OCI-LY3 (cell line): ENCODE results near the gene ENAM.

ENCODE experiments used
- H2AFZ ChIP-seq: fragments of 200-600, 300-600 bp; shearing (Covaris generic); 2 replicates; pipeline ENCODE4 v1.6.0; 2014; ENCODE audit warnings: antibody characterized with exemption, low read depth, low read length
- H3K27ac ChIP-seq: fragments of 200-600, 300-600 bp; sonication (generic); 2 replicates; pipeline ENCODE4 v1.5.1; 2014; ENCODE audit warnings: mild to moderate bottlenecking, low read length, moderate library complexity, mixed read lengths
- H3K27me3 ChIP-seq: fragments of 200-600, 300-600 bp; sonication (generic); 2 replicates; pipeline ENCODE4 v1.6.1; 2014; ENCODE audit warnings: low read depth, low read length, mixed read lengths
- H3K36me3 ChIP-seq: fragments of 200-600, 300-600 bp; sonication (generic); replicated peaks from 2 replicates; pipeline ENCODE3; 2014; ENCODE audit warnings: low read depth, low read length, mixed read lengths
- H3K4me1 ChIP-seq: fragments of 300-600, 200-600 bp; sonication (generic); 2 replicates; pipeline ENCODE4 v1.6.1; 2014; ENCODE audit warnings: low read length, mixed read lengths
- H3K4me2 ChIP-seq: fragments of 200-600, 300-600 bp; sonication (generic); 2 replicates; pipeline ENCODE4 v1.6.1; 2014; ENCODE audit warnings: low read length, mixed read lengths
- H3K4me3 ChIP-seq: fragments of 300-600, 200-600 bp; sonication (generic); 2 replicates; pipeline ENCODE4 v1.5.1; 2014; ENCODE audit warnings: antibody characterized with exemption, mild to moderate bottlenecking, low read length, moderate library complexity
- H3K79me2 ChIP-seq: fragments of 300-600, 200-600 bp; shearing (Covaris generic); 2 replicates; pipeline ENCODE4 v1.6.1; 2014; ENCODE audit warnings: mild to moderate bottlenecking, low read length, mixed read lengths
- H3K9ac ChIP-seq: fragments of 300-600, 200-600 bp; shearing (Covaris generic); 2 replicates; pipeline ENCODE4 v1.6.0; 2014; ENCODE audit warnings: mild to moderate bottlenecking, low read length, moderate library complexity
- H3K9me3 ChIP-seq: fragments of 200-600, 300-600 bp; shearing (Covaris generic); 2 replicates; pipeline ENCODE4 v1.6.1; 2014; ENCODE audit warnings: low read length, mixed read lengths; ENCODE audit not compliant: insufficient read depth
- H4K20me1 ChIP-seq: fragments of 200-600, 300-600 bp; sonication (generic); 2 replicates; pipeline ENCODE4 v1.6.1; 2016; ENCODE audit warnings: low read length, mixed read lengths; ENCODE audit not compliant: insufficient read depth
- EZH2phosphoT487 ChIP-seq: fragments of 200-600 bp; shearing (Covaris generic); IDR thresholded peaks from 2 replicates; pipeline ENCODE4 v1.6.1; 2018; ENCODE audit warnings: antibody characterized with exemption, mixed run types, low read depth
- TF ChIP-seq, protein P1 (sequence below): fragments of 200-600, 300-600 bp; sonication (generic); IDR thresholded peaks from 2 replicates; pipeline ENCODE4 v1.5.1; 2014; ENCODE audit warnings: antibody characterized with exemption, low read length, low read depth

The ENAM gene, protein sequence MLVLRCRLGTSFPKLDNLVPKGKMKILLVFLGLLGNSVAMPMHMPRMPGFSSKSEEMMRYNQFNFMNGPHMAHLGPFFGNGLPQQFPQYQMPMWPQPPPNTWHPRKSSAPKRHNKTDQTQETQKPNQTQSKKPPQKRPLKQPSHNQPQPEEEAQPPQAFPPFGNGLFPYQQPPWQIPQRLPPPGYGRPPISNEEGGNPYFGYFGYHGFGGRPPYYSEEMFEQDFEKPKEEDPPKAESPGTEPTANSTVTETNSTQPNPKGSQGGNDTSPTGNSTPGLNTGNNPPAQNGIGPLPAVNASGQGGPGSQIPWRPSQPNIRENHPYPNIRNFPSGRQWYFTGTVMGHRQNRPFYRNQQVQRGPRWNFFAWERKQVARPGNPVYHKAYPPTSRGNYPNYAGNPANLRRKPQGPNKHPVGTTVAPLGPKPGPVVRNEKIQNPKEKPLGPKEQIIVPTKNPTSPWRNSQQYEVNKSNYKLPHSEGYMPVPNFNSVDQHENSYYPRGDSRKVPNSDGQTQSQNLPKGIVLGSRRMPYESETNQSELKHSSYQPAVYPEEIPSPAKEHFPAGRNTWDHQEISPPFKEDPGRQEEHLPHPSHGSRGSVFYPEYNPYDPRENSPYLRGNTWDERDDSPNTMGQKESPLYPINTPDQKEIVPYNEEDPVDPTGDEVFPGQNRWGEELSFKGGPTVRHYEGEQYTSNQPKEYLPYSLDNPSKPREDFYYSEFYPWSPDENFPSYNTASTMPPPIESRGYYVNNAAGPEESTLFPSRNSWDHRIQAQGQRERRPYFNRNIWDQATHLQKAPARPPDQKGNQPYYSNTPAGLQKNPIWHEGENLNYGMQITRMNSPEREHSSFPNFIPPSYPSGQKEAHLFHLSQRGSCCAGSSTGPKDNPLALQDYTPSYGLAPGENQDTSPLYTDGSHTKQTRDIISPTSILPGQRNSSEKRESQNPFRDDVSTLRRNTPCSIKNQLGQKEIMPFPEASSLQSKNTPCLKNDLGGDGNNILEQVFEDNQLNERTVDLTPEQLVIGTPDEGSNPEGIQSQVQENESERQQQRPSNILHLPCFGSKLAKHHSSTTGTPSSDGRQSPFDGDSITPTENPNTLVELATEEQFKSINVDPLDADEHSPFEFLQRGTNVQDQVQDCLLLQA

DNA sequence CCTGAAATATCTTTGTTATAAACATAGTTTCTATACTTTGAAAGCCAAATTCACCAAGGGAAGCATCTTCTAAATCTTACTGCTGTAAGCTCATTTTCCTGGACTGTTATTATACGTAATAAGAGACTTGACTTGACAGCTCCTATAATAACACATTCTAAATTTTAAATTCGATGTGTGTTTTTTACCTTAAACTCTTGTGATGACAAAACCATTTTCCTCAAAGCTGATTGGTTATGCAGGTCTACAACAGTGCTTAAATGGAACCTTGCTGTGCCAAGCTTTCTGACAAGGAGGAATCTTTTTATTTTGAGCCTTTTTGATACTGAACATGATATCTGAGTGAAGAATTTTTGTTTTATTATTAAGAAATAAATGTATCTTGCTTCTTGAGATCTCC, at the start of gene ENAM:
Gene ENAM (plus strand): TSS at position 301 of the 400 bp plus-strand sequence. CDS start 757 bp downstream, outside the sequence.
- Histone ChIP-seq H3K79me2 (no peaks in the 10 kb centered on the region), H3K27me3 (no peaks in the 10 kb centered on the region), H3K4me3 (peak within 1 kb of the TSS; percentile 58), H3K27ac (peak within 1 kb of the TSS; percentile 97), H3K36me3 (no peaks in the 10 kb centered on the region), H3K9ac (peak within 1 kb of the TSS; percentile 63), H2AFZ (peak within 1 kb of the TSS; percentile 88), H4K20me1 (no peaks in the 10 kb centered on the region), H3K4me1 (peaks cover 48% of the 10 kb centered on the region), H3K9me3 (no peaks in the 10 kb centered on the region), H3K4me2 (peak within 1 kb of the TSS; percentile 78)
- TF ChIP-seq EZH2phosphoT487, result no peak
- TF ChIP-seq, protein P1, sequence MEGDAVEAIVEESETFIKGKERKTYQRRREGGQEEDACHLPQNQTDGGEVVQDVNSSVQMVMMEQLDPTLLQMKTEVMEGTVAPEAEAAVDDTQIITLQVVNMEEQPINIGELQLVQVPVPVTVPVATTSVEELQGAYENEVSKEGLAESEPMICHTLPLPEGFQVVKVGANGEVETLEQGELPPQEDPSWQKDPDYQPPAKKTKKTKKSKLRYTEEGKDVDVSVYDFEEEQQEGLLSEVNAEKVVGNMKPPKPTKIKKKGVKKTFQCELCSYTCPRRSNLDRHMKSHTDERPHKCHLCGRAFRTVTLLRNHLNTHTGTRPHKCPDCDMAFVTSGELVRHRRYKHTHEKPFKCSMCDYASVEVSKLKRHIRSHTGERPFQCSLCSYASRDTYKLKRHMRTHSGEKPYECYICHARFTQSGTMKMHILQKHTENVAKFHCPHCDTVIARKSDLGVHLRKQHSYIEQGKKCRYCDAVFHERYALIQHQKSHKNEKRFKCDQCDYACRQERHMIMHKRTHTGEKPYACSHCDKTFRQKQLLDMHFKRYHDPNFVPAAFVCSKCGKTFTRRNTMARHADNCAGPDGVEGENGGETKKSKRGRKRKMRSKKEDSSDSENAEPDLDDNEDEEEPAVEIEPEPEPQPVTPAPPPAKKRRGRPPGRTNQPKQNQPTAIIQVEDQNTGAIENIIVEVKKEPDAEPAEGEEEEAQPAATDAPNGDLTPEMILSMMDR, result no peak

DNA sequence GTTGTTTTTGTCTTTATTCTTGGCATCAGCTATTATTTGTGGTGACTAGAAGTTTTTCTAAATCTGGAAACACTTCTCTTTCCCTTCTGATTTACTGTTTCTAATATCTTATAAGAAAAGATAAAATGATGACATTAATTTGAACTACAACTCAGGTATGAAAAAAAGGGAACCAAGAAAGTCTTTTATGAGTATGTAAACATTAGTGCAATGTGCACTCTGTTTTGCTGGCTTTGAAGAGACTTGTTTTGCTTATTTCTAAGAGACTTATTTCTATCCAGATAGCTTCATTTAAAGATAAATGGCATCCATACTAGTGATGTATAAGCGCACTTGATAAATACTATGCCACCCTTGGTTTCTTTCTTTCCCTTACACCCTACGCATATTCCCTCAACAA, 46.6 kb upstream of the ENAM start:
- no peak overlapping the region for H3K27ac ChIP-seq
- H3K79me2 ChIP-seq, result no peaks in the 10 kb centered on the region
- H3K4me3 ChIP-seq, result no peak overlapping the region

DNA sequence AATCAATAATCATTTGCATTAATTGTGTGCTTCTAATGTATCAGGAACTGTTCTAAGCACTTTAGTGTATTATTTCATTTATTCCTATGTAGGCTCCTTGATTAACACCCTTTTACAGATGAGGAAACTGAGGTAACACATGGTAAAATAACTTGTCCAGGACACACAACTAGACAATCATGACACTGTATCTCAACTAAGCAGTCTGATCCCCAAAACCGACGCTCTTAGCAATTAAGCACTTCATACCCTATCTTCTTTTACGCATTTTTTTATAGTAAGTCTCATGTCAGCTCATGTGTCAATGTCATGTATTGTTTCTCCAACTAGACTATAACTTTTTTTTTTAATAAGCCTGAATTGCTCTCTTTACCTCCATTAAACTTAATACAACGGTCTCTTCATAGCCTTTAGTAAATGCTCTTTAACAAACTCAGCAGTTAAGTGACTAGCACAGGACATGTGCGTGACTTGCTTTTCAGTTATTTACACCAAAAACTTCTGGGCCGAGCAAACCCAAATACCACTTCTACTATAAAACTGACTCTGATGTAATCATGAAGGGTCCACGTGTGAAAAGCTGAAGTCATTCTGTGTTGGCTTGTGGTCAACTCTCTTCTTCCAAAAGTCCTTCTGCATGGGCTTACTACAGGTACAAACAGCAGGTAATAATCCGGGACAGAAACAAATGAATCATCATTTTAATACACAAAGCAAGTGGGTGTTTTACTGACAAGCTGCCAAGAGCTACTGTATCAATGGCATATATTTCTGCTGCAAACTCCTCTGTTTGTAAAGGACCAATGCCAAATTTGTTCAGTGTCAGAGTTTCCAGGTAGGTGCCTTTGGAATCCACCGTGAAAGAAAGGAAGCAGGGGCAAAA, 44.4 kb upstream of the ENAM start:
- H3K27me3 ChIP-seq, result no peaks in the 10 kb centered on the region
- H3K4me3 ChIP-seq, result no peak overlapping the region
- peaks cover 12% of the 10 kb centered on the region for H3K4me1 ChIP-seq
- no peak overlapping the region for H3K9ac ChIP-seq
- H4K20me1 ChIP-seq, result no peaks in the 10 kb centered on the region
- no peak overlapping the region for H3K27ac ChIP-seq
- no peaks in the 10 kb centered on the region for H3K36me3 ChIP-seq
- H2AFZ ChIP-seq, result no peak overlapping the region
- no peak overlapping the region for H3K4me2 ChIP-seq
- no peaks in the 10 kb centered on the region for H3K79me2 ChIP-seq
- TF ChIP-seq EZH2phosphoT487, result no peak
- TF ChIP-seq, protein P1, result no peak
- no peaks in the 10 kb centered on the region for H3K9me3 ChIP-seq

More for the DNA sequence above, 46.6 kb upstream of the ENAM start:
- no peaks in the 10 kb centered on the region for H3K36me3 ChIP-seq
- TF ChIP-seq, protein P1, result no peak
- no peak for TF ChIP-seq EZH2phosphoT487
- no peak overlapping the region for H3K9ac ChIP-seq
- H3K27me3 ChIP-seq, result no peaks in the 10 kb centered on the region
- no peaks in the 10 kb centered on the region for H4K20me1 ChIP-seq
- peaks cover 11% of the 10 kb centered on the region for H3K4me1 ChIP-seq
- H3K4me2 ChIP-seq, result peak overlapping the region; percentile 25; the same call in 1 of the 2 replicates
- H3K9me3 ChIP-seq, result no peaks in the 10 kb centered on the region
- no peak overlapping the region for H2AFZ ChIP-seq
